ENCODE data around the gene DPH5.

The DPH5 gene

DNA sequence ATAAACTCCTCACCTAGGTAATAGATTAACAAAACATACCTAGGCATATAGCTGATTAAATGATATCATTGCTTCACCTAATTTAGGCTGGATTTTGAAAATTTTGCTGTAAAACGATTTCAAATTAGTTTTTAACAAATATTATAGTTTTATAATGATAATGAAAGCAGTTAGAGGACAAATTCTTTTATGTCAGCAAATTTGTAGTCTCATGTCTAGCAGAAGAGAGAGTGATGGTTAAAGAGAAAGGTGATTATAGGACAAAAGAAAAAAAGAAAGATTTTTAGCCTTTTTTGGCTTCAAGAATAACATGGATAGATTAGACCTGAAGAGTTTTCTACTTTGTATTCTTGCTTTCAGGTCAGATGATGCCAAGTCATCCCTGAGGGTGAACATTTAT lies 3.6 kb upstream of the DPH5 start:
- DNase-seq, result no peak

DNA sequence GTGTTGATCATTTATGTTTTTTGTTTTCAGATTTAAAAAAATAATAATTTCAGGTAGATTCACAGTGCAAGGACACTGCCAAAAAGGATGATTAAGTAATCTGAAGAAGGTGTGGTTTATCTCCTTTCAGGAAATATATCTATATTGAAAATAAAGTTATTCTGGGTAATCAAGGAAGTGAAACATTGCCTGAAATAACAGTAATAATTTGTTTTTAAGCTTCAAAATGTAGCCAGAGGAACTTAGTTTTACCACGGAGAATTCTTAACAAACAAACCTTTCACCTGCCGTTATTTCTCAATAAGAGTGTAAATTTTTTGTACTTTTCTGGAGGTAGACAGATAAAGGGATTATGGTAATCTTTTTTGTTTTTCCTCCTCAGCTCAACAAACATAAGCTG lies 2.9 kb upstream of the DPH5 start:
- no peak for DNase-seq

DNA sequence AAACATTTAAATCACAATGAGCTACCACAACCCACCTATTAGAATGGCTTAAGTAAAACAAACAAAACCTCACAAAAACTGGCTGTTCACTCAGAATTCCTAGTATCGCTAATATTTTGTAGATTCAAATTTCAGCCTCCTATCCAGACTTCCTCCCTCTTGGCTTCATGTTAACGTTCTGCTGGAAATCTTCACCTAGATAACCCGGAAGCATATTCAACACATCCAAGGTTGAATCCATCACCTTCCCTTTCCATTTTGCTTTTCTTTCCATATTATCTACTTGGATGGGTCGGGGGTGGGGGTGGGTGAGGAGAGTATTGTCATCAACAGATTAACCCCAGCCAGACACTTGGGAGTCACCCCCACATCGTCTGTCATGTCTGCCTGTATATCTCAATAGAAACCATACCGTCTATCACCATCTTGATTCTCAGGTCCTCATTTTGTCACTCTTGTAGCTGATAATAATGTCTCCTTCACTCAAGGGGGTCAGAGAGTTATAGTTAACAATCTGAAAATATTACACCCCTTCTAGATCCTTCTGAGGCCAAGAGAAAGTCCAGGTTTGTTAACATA lies 1.7 kb upstream of the DPH5 start:
- no peak for DNase-seq

DNA sequence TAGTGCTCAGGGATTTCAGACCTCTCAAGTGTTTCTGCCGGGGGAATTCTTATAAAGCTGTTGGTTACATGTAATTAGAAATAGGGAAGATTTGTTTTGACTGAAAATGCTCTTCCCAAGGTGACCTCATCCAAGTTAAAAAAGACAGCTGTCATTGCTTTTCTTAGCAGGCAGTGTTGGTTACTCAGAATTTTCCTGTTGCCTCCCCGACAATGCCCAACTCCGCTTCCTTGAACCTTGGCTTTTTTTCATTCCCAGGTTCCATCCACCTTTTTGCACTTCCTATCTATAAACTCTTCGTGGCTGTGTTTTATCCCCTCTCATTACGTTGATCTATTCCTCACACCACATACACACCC lies 825 bp upstream of the DPH5 start:
- no peak for DNase-seq

DNA sequence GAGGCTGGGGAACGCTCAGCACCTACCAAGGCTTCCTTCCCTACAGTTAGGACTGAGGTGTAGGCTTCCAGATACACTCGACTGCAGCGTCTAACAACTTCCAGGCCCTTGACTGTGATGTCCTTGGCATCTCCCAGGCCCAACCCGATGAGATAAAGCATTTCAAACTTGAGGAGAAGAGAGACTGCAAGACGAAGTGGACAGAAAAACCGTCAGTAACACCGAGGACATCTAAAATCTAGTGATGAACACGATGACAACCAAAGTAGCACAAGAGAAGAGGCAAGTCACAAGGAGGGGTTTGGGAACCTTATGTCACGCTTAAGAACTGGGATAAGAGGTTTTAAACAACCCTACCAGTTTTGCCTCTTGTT lies 314 bp downstream of the DPH5 start:
- no peak for DNase-seq

DNA sequence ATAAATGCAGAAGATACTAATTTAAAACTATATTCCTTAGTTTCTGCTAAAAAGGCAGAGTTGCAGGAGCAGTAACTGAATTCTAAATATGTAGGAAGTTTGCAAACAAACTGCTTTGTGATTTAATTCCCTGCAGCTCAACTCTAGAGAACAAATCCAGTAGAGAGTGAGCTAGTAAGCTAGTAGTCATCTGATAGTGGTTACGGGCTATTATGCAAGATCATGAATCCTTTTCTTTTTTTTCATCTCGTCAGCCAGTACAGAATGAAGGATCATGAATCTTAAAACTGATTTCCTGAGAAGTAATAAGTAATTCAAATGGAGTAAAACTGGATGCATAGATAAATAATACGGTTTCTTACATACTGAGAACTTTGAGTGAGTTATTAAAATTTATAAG lies 3.3 kb downstream of the DPH5 start:
- DNase-seq, result no peak

DNA sequence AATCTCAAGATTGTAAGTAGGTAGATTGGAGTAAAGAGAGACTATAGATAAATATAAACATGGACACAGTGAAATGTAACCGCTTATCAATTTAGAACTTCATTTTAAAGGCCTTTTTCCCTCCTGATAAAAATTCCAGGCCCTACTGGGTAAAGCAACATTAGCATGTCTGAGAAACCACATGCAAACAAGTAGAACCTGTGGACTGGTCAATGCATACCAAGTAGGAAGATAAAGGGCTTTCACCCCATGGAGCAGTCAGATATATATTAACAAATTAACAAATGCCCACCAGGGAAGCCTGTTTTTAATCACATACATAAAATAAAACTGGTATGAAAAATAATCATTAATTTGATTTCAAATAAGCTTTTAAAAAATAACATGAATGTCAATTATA lies 8.1 kb downstream of the DPH5 start:
- no peak for DNase-seq

DNA sequence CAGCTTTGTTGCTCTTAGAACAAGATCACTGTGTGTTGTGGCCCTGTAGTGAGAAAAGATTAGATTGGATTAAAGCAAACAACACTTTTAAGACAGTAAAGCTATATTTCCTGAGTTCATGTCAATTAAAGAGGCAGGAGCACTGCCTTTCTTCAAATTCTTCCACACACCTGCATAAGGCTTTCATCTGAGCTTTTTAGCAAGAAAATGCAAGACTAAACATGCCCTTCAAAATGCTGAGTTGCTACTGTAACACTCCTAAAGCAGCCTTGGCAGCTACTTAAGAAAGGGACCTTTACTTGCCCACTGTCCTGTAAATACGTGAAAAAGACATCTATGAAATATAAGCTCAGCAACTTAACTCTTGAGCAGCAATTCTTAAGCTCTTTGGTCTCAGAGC lies 11.8 kb downstream of the DPH5 start:
- no peak for DNase-seq

DNA sequence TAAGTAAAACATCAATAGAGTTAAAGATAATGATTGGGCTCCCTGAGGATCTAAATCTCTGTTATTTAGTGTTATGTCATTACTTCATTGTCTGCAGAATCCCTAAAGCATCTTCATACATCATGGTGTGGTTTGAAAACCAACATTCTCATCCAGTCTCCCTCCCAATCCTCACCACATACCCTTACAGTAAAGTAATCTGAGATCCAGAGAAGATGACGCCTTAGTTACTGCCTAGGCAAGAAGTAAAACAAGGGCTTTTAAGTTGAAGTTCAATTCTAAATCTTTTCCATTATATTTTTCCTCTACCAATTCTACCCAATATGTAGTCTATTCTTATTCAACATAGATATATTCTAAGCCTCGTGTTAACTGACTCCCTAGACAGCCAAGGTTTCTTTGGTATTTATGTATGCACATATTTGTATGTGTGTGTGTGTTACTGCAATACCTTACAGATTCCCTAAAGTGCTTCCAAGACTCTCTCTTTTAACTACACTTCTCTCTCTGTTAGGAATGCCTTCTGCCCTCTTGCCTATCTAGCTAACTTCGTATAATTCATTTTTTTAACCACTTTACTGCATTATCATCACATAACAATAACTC lies 17.3 kb downstream of the DPH5 start:
- no peak for DNase-seq

DNA sequence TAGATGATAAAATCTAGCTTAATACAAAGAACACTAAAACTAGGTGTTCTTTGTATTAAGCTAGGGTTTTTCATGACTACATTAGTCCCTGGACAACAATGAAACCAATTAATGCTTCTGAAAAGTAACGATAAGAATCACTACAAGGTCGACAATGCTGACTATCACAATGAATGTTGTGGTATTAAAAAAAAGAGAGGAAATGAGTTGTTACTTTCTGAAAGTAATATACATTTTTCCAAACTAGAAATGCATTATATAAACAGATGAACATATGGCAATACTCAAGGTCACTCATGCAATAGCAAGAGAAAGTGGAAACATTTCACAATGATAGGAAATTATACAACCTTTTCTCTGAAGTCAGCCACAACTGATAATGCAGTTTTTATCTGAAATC lies 19.0 kb downstream of the DPH5 start:
- DNase-seq, result no peak

DNA sequence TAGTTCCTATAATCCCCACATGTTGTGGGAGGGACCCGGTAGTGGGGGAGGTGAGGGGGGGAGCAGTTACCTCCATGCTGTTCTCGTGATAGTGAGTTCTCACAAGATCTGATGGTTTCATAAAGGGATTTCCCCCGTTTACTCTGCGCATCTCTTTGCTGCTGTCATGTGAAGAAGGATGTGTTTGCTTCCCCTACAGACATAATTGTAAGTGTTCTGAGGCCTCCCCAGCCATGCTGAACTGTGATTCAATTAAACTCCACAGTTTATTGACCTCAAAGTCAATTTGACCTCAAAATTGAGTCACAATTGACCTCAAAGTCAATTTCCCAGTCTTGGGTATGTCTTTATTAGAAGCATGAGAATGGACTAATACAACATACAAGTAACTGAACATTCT lies 19.7 kb downstream of the DPH5 start:
- DNase-seq, result no peak

DNA sequence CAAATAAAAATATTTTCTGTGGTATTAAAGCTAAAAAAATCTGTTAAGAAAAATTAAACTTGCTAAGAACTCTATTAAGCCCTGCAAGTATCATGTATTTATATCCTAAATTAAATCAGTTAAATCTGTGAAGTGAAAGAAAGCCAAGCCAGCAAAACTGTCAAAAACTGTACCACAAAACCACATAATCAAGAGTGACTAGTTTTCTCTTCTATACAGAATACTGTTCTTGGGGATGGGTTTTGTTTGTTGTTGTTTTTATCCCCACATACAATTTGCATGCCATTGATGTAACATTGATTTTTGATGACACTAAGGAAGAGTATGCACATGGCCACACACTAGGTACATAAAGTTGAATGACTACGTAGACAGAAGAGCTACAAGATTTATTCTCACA lies 20.4 kb downstream of the DPH5 start:
- no peak for DNase-seq

DNA sequence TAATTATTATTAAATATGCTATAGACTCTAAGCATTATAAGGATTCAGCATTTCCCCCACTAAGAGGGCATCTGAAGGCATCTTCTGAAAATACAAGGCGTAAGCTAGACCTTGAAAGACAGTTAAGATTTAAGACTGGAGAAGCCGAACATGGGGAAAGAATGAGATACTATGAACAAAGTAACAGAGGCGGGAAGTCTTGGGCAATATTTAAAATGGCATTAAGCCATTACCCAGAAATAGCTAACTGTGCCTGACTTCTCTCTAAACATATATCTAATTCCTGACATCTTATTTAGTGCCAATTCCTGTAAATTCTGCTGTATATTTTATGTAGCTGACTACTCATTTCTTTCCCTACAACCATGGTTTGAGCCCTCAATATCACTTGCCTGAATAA lies 20.9 kb downstream of the DPH5 start:
- DNase-seq, result no peak

DNA sequence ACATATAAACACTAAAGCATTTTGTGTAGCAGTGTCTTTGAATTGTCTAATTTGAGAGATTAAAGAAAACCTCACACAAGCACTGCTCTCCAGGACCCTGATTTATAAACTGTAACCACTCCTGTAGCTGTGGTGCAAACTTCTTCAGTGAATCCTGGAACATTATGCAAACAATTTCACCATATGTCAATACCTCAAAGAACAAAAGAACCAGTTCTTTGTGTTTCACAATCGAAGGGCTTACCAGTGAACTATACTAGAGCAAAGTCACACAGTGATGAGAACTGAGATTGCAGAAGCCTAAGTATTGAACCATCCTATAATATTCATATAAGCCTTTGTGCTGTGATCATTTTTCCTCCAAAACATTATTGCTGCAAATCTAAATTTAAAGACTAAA lies 21.5 kb downstream of the DPH5 start:
- DNase-seq, result no peak

DNA sequence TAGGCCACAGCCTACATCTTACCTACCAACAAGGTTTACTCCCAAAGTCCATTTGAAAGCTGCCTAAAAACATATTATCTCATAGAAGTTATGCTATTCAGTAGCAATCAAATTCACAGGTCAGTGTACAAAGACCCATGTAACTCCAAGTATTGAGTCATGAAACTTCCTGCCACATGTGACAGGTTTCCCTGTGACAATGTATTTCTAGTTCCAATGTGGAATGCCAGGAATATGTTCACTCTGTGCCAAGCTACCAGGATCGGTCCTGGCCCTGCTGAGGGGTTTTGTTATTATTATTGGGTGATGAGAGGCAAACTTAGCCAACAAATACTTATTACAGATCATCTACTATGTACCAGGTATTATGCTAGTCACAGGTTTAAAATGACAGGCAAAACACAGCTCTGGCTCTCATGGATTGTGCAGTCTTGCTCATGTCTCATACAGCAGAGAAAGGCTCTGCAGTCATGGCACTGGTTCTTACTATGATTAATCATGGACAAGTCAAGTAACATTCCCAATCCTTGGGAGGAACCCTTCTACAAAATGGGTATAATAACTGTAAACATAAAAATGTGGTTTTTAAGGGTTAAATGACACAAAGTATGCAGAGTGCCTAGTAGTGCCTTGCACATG lies 22.5 kb downstream of the DPH5 start:
- no peak for DNase-seq

DNA sequence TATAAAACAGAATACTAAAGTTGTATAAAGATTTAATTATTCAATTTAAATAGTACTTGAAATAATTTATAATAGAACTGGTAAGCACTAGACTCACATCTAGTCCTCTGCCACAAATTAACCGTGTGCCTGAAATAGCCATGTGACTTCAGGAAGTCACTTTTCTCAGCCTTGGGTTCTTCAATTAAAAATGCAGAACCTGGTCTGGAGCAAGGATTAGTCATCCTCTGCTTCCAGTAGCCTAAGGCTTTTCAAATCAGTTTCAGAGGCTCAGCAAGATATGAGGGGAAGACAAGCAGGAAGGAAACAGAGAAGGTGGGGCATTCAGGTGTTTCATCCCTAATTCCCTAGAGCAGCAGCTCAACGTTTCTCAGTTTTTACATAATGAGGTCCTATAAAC lies 23.0 kb downstream of the DPH5 start:
- no peak for DNase-seq

DNA sequence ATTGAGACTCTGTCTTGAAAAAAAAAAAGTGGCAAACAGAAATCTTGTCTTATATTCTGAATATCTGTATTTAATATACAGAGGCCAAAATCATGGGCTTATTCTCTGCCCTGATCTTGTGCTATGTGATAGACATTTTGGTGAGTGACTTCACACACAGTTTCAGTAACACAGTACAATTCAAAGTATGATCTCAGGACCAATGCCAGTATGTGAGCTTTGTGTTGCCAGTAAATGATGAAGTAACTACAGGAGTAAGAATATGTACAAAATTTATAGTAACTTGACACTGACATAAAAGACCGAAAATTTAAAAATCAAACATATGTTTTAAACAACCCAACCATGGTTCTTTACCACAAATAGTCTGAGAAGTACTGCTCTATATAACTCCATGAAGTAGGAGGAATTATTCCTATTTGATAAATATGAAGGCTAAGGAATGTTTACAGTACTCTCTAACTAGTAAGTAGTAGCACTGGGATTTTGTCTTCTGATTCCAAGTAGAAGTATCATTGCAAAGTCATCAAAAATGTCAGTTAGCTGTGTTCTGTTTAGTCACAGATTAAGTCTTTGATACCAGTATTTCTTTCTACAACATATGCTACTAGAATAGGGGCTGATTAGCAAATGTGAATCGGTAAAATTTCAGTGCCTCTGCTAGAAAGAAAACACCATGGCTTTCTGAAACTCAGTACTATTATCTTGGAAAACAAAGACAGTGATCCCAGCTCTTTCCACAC lies 25.3 kb downstream of the DPH5 start:
- DNase-seq, result no peak

DNA sequence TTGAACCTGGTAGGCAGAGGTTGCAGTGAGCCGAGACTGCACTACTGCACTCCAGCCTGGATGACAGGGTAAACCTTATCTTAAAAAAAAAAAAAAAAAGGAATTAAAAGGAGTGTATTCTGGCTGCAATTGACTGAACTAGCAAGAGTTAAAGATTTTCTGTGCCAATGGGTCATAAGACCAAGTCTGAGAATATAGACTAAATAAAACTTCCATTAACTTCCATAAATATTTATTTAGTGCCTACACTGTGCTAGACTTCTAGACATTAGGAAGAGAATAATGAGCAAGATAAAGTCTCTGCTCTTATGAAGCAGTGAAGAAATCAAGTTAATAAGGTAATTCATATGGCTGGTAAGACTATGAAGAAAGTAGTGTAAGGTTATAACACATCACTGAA lies 27.2 kb downstream of the DPH5 start:
- no peak for DNase-seq

DNA sequence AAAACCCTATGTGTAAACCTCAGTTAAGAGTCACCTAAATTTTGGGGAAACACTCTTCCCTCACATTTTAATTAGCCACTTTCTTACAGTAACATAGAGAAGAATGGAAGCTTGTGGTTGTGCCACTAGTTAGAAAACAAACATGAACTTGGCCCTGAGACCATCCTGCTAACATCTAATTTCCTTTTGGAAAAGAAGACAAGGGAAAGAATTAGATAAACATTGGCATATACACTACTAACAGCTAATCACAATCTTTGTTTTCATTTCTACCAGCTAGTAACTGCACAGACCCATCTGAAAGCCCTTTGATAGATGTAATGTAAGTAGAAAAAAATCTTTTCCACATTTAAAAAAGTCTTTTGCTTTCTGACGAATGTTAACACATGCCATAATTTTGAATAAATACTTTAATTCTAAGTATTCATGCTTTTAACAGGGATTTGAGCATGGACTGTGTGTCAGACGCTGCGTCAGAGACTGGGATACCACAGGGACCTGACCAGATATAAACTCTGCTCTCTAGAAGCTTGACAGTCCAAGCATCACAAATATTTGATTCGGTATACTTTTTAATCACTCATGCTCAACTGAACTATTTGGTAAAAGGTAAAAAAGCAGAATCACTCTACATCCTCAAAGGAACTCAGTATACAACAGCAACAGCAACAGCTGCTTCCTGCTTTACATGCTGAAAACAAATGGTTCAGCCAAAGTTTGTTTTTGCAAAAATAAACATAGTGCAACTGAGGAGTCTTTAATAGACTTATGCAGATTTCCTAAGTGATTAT lies 30.2 kb downstream of the DPH5 start:
- DNase-seq, result no peak

DNA sequence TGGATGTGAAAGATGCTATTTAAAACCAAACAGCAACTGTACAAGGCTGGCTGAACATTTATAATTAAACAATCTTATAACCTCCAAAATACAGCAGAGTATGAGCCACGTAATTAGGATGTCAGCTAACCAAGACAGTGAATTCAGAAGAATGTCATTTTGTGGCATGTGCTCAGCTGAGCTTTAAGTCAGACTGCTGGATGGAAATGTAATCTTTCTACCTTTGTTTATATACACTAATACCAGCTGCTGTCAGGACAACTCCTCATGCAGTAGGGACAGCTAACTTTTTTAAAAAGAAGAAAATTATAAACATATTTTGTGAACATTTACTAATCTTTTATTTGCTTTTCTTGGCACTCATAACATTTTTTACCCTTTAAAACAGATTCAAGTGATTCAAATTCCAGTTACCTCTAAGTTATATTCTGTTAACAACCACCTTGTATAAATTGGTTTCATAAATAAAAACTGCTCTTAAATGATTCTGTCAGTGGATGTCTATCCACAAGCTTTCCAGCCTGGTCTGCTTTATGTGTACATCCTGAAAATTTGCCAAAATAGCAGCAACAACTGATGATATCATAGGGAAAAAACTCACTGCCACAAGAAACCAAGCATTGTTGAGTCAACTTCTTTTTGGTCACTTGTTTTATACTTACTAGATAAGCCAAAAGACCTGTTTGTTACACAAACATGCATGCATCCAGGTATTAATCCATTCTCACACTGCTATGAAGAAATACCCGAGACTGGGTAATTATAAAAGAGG lies 36.1 kb downstream of the DPH5 start:
- no peak for DNase-seq

DNA sequence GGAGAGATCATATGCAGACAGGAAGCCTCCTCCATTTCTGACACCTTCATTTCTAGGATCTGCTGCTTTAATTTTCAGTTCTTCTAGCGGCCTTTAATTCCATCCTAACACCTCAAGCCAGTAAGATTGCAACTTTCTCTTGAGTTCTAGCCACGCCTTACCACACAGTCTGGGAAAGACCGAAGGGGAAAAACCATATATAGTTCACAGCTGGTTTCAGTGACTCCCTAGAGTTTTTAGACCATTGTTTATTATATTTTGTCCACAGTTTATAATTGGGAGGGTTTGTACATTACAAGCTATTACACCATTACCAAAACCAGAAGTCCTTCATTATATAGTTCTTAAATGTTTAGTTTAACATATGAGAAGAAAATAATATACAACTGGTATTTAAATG lies 37.5 kb downstream of the DPH5 start:
- no peak for DNase-seq

DNA sequence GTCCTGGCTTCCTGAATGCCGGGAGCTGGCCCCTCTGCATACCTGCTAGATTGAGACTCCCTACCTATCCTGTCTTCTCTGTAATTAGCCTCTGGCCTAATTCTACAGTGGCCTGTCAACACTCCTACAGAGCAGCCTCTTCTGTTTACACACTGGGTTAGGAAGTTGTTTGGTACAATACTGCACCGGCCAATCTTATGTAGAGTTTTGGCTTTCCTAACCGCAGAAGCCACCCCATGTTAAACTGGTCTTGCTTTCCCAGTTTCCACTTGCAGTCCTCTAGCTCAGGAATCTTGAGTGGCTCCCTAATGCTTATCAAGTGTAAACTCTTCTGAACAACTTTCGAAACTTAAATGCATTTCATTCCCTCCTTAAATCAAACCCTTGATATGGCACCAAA lies 42.8 kb downstream of the DPH5 start:
- DNase-seq, result no peak

DNA sequence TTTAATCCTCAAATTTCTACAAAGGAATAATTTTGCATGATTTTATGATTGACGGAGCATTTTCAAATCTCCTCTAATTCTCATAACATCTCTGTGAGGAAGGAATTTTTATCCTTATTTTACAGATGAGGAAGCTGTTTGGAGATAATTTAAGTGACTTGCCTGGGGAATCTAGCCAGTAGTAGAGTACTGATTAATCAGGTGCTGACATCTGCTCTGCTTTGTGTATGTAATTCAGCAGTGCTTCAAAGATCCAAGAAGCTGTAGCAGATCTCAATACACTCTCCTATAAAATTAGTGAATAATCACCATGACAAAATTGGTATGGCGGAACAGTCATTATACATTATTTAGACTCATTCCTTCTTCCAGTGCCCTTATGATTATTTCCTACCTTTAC lies 46.0 kb downstream of the DPH5 start:
- no peak for DNase-seq
